ENCODE data around the gene PHF2. TPM values are rescaled to one million over a fixed set of nuclear protein-coding genes. Genes with fewer than 3 reads are reported as not detected.

PHF2 gene
- total and polyA plus RNA-seq, 2 of the 4 experiments (the other 2 are of a cell fraction) = 5.9 to 9.5 TPM

- no peak for TF ChIP-seq RCOR1 (IDR thresholded peaks at IDR 0.05; ENCODE audit: insufficient replicate concordance, low read length)
- no peak for TF ChIP-seq POLR2A (IDR thresholded peaks at IDR 0.05; ENCODE audit: low read depth, low read length)
Measured at GRCh38 chr9:93579711-93580516, 3.5 kb downstream of the PHF2 start (continued).

- POLR2A ChIA-PET (ENCODE audit: unreplicated experiment) = no interaction called here
- no peak for TF ChIP-seq CTCF (conservative IDR thresholded peaks at IDR 0.05; ENCODE audit: low read depth, low read length)
- no peak for TF ChIP-seq FOS (IDR thresholded peaks at IDR 0.05; ENCODE audit: low read depth, low read length)
- TF ChIP-seq MAFK (IDR thresholded peaks at IDR 0.05; ENCODE audit: low read depth, low read length) = no peak
- no peak for TF ChIP-seq MXI1 (IDR thresholded peaks at IDR 0.05; ENCODE audit: borderline replicate concordance, low read depth, low read length)
- TF ChIP-seq BHLHE40 (IDR thresholded peaks at IDR 0.05; ENCODE audit: low read depth, low read length) = no peak
- no TSS peak for BruUV-seq (replicated peaks)
Measured at GRCh38 chr9:93580654-93581380, 4.4 kb downstream of the PHF2 start.

More at GRCh38 chr9:93580654-93581380, 4.4 kb downstream of the PHF2 start:
- Histone ChIP-seq H3K9me3 (ENCODE audit: control insufficient read depth, insufficient read depth, low read length) (peaks cover 3% of the 10 kb centered on the region; the same call in 1 of the 2 replicates), H2AK9ac (replicated peaks; ENCODE audit: low read depth, low read length, poor library complexity) (peak overlapping the region; percentile 31), H2AFZ (replicated peaks; ENCODE audit: low read length, poor library complexity) (no peak overlapping the region), H2BK5ac (ENCODE audit: low read depth, low read length, poor library complexity, severe bottlenecking) (no peak overlapping the region), H4K8ac (ENCODE audit: low read depth in 2 of 2, low read length in 2 of 2) (no peak overlapping the region), H3K56ac (ENCODE audit: extremely low read depth, insufficient read depth, low read length) (no peak overlapping the region), H4K5ac (ENCODE audit: low read depth, low read length) (no peak overlapping the region), H3K36me3 (ENCODE audit: control insufficient read depth, insufficient read depth, low read length) (no peaks in the 10 kb centered on the region), H2BK15ac (ENCODE audit: low read depth, low read length) (no peak overlapping the region), H4K91ac (ENCODE audit: insufficient read depth, low read depth, low read length) (no peak overlapping the region), H3K27me3 (ENCODE audit: control insufficient read depth, insufficient read depth, low read length) (no peaks in the 10 kb centered on the region), H3K23ac (ENCODE audit: low read depth, low read length) (no peak overlapping the region), H3K4me1 (ENCODE audit: control insufficient read depth, insufficient read depth, low read length) (peaks cover 20% of the 10 kb centered on the region), H3K27ac (ENCODE audit: insufficient read depth, low read length) (no peak overlapping the region), H2BK20ac (ENCODE audit: low read depth, low read length) (no peak overlapping the region), H3K4me3 (ENCODE audit: insufficient read depth, low read depth, low read length) (no peak overlapping the region), H2BK120ac (ENCODE audit: low read depth, low read length) (no peak overlapping the region), H4K20me1 (ENCODE audit: insufficient read depth, low read length) (peaks cover 56% of the 10 kb centered on the region), H3K18ac (ENCODE audit: low read depth, low read length) (no peak overlapping the region), H3K9ac (ENCODE audit: low read depth, low read length) (no peak overlapping the region), H3K14ac (replicated peaks; ENCODE audit: low read depth, low read length) (no peak overlapping the region; the same call in 1 of the 2 replicates), H3K9me1 (ENCODE audit: insufficient read depth, low read length) (peaks cover 13% of the 10 kb centered on the region), H3K4ac (ENCODE audit: low read depth, low read length) (0 out of 2 replicates have a peak overlapping the region, but pooled peaks have one; percentile 4), H3K4me2 (ENCODE audit: low read depth, low read length) (no peak overlapping the region), H2AK5ac (ENCODE audit: low read depth, low read length) (no peak overlapping the region), H3K79me1 (ENCODE audit: low read depth in 1 of 2, low read length in 2 of 2) (peaks cover 25 to 64% of the 10 kb centered on the region in 2 experiments)
- 67% methylated on average over 3 of the region's 10 CpGs; no CpG with 5 or more reads in 1 of the 2 experiments for WGBS, 2 experiments (ENCODE audit: extremely low coverage in 2 of 2, insufficient read length in 1 of 2)
- CTCF ChIA-PET = interaction anchor here (0.7 kb wide), 1 partner anchor 15 kb away, joined by 3 read pairs; no protein-coding TSS in a partner anchor
- dilution Hi-C loops (cut with HindIII; ENCODE audit: low sequenced_read_pairs, unreplicated experiment) (no loop called here), in situ Hi-C loops (cut with MboI; ENCODE audit: low sequenced_read_pairs) (no loop called here), intact Hi-C loops (cut with micrococcal nuclease) (no loop called here)
- DNase-seq (no peak), ATAC-seq (ENCODE audit: low read depth) (no peak)
